Osteoblast (primary cell): ENCODE results near the gene ITGB1. TPM values are rescaled to one million over a fixed set of nuclear protein-coding genes. Genes with fewer than 3 reads are reported as not detected.

Experiments used
- DNase-seq: peaks from one replicate; pipeline ENCODE4 v3.0.0; 2011; ENCODE audit warnings: low spot score, mixed read lengths; ENCODE audit not compliant: insufficient read length; ENCODE audit errors: missing footprints
- H2AFZ ChIP-seq: 2 replicates; pipeline ENCODE4 v1.6.0; 2011; ENCODE audit warnings: mild to moderate bottlenecking, low read length
- H3K27ac ChIP-seq: 2 replicates; pipeline ENCODE4 v1.5.1; 2011; ENCODE audit warnings: mild to moderate bottlenecking, low read depth, low read length, moderate library complexity
- H3K27me3 ChIP-seq: 2 replicates; pipeline ENCODE4 v1.6.0; 2012; ENCODE audit warnings: mild to moderate bottlenecking, control low read depth, inconsistent platforms, low read length, moderate library complexity; ENCODE audit not compliant: insufficient read depth
- H3K36me3 ChIP-seq: 2 replicates; pipeline ENCODE4 v1.5.1; 2011; ENCODE audit warnings: mild to moderate bottlenecking, low read length, control low read depth, moderate library complexity; ENCODE audit not compliant: insufficient read depth
- H3K4me1 ChIP-seq: 2 replicates; pipeline ENCODE4 v1.5.1; 2011; ENCODE audit warnings: mild to moderate bottlenecking, low read length, control low read depth, moderate library complexity; ENCODE audit not compliant: insufficient read depth
- H3K4me2 ChIP-seq: 2 replicates; pipeline ENCODE4 v1.6.0; 2011; ENCODE audit warnings: mild to moderate bottlenecking, low read length; ENCODE audit not compliant: insufficient read depth
- H3K4me3 ChIP-seq: fragments of 200-600 bp; sonication (generic); 3 replicates; pipeline ENCODE4 v1.5.1; 2012; ENCODE audit warnings: mild to moderate bottlenecking, low read length, inconsistent platforms; ENCODE audit not compliant: insufficient read depth
- H3K79me2 ChIP-seq: 2 replicates; pipeline ENCODE4 v1.6.0; 2012; ENCODE audit warnings: mild to moderate bottlenecking, low read length, control low read depth, inconsistent platforms; ENCODE audit not compliant: insufficient read depth
- H3K9me3 ChIP-seq: 2 replicates; pipeline ENCODE4 v1.5.1; 2011; ENCODE audit warnings: low read depth, low read length, control low read depth
- H4K20me1 ChIP-seq: 2 replicates; pipeline ENCODE4 v1.6.0; 2012; ENCODE audit warnings: mild to moderate bottlenecking, low read length, control low read depth; ENCODE audit not compliant: insufficient read depth
- CTCF ChIP-seq: IDR thresholded peaks from 2 replicates; pipeline ENCODE4 v1.5.1; 2011; ENCODE audit warnings: mild to moderate bottlenecking, low read depth, low read length, moderate library complexity; ENCODE audit errors: extremely low read depth
- total RNA-seq: library from RNA; depleted of rRNA; stranded (reverse); fragments of >200 nt; gene quantifications from 2 replicates; pipeline ENCODE4 v1.2.3, GENCODE V29; 2012

ITGB1 gene
- total RNA-seq, 1 donor: 1,742 TPM

GRCh38 chr10:32951111-32951510, 6.9 kb downstream of the ITGB1 start:
- Histone ChIP-seq H3K27ac (peak overlapping the region; percentile 6), H4K20me1 (peaks cover 91% of the 10 kb centered on the region), H3K9me3 (no peaks in the 10 kb centered on the region), H3K4me2 (peak overlapping the region; percentile 63), H3K4me3 (no peak overlapping the region), H3K4me1 (peaks cover 75% of the 10 kb centered on the region), H3K36me3 (peaks cover 20% of the 10 kb centered on the region), H2AFZ (no peak overlapping the region), H3K79me2 (peaks cover 100% of the 10 kb centered on the region), H3K27me3 (no peaks in the 10 kb centered on the region)
- TF ChIP-seq CTCF: no peak
- DNase-seq: no peak

GRCh38 chr10:32950591-32951108, 7.4 kb downstream of the ITGB1 start:
- Histone ChIP-seq H3K4me2 (peak overlapping the region; percentile 63), H3K79me2 (peaks cover 100% of the 10 kb centered on the region), H3K36me3 (peaks cover 20% of the 10 kb centered on the region), H3K4me3 (no peak overlapping the region), H3K4me1 (peaks cover 75% of the 10 kb centered on the region), H3K27me3 (no peaks in the 10 kb centered on the region), H2AFZ (no peak overlapping the region), H3K9me3 (no peaks in the 10 kb centered on the region), H4K20me1 (peaks cover 90% of the 10 kb centered on the region), H3K27ac (peak overlapping the region; percentile 6)
- no peak for DNase-seq
- TF ChIP-seq CTCF: no peak

GRCh38 chr10:32949221-32949678, 8.8 kb downstream of the ITGB1 start:
- Histone ChIP-seq H4K20me1 (peaks cover 88% of the 10 kb centered on the region), H3K4me1 (peaks cover 66% of the 10 kb centered on the region), H3K79me2 (peaks cover 100% of the 10 kb centered on the region), H3K4me3 (no peak overlapping the region), H2AFZ (no peak overlapping the region), H3K4me2 (peak overlapping the region; percentile 2), H3K27ac (peak overlapping the region; percentile 6), H3K9me3 (no peaks in the 10 kb centered on the region), H3K36me3 (peaks cover 16% of the 10 kb centered on the region), H3K27me3 (no peaks in the 10 kb centered on the region)
- no peak for TF ChIP-seq CTCF
- DNase-seq: no peak

GRCh38 chr10:32948451-32948850, 9.6 kb downstream of the ITGB1 start:
- no peak for TF ChIP-seq CTCF
- Histone ChIP-seq H2AFZ (no peak overlapping the region), H4K20me1 (peaks cover 88% of the 10 kb centered on the region), H3K9me3 (no peaks in the 10 kb centered on the region), H3K27ac (peak overlapping the region; percentile 43), H3K36me3 (peaks cover 13% of the 10 kb centered on the region), H3K4me3 (no peak overlapping the region), H3K79me2 (peaks cover 100% of the 10 kb centered on the region), H3K4me1 (peaks cover 64% of the 10 kb centered on the region), H3K4me2 (peak overlapping the region; percentile 23), H3K27me3 (no peaks in the 10 kb centered on the region)
- no peak for DNase-seq
